Non-pigmented ciliary epithelial cell (primary cell): Measurements from ENCODE around the gene RPTOR.

Experiments used
- DNase-seq: peaks from one replicate; pipeline ENCODE4 v3.0.0-alpha.2; 2010; ENCODE audit warnings: low read depth

Gene RPTOR

GRCh38 chr17:80893604-80894438 is 349.2 kb downstream of the RPTOR start:
- no peak for DNase-seq

GRCh38 chr17:80894439-80894721 is 349.7 kb downstream of the RPTOR start:
- DNase-seq: no peak

- no peak for DNase-seq
These were observed 350.1 kb downstream of the RPTOR start for GRCh38 chr17:80894726-80895125.

- no peak for DNase-seq
These were observed 350.7 kb downstream of the RPTOR start for GRCh38 chr17:80895366-80895765.

- no peak for DNase-seq
These were observed 354.1 kb downstream of the RPTOR start for GRCh38 chr17:80898716-80899115.

GRCh38 chr17:80899402-80900268 is 355.0 kb downstream of the RPTOR start:
- no peak for DNase-seq

GRCh38 chr17:80901319-80901718 is 356.7 kb downstream of the RPTOR start:
- no peak for DNase-seq

GRCh38 chr17:80902197-80902962 is 357.7 kb downstream of the RPTOR start:
- DNase-seq: no peak

GRCh38 chr17:80902963-80903611 is 358.4 kb downstream of the RPTOR start:
- DNase-seq: no peak

GRCh38 chr17:80904036-80904753 is 359.6 kb downstream of the RPTOR start:
- DNase-seq: no peak

GRCh38 chr17:80905586-80906230 is 361.1 kb downstream of the RPTOR start:
- DNase-seq: no peak

GRCh38 chr17:80906364-80907259 is 362.0 kb downstream of the RPTOR start:
- no peak for DNase-seq

GRCh38 chr17:80907281-80907680 is 362.6 kb downstream of the RPTOR start:
- no peak for DNase-seq

GRCh38 chr17:80908211-80908610 is 363.6 kb downstream of the RPTOR start:
- no peak for DNase-seq

GRCh38 chr17:80908776-80909175 is 364.1 kb downstream of the RPTOR start:
- DNase-seq: no peak

- DNase-seq: no peak
These were observed 365.0 kb downstream of the RPTOR start for GRCh38 chr17:80909635-80910034.

- no peak for DNase-seq
These were observed 365.4 kb downstream of the RPTOR start for GRCh38 chr17:80910043-80910442.

- DNase-seq: no peak
These were observed 367.8 kb downstream of the RPTOR start for GRCh38 chr17:80912476-80912875.

- no peak for DNase-seq
These were observed 369.5 kb downstream of the RPTOR start for GRCh38 chr17:80913928-80914821.
